Activated CD4-positive, alpha-beta T cell treated with anti-CD3 and anti-CD28 coated beads, Interleukin-2, amount 50 U/mL, for 4 hours (primary cell): Measurements from ENCODE around the gene NSUN3.
"Not testable (repeated sequence)": the region's sequence is repeated elsewhere in the genome, so short reads cannot be mapped to it uniquely, and the experiment has no call there.

ENCODE experiments used
- DNase-seq, 2 experiments: peaks; one replicate each; pipeline ENCODE4 v3.0.0-alpha.2; 2020

The NSUN3 gene

GRCh38 chr3:94069194-94069813, 6.4 kb downstream of the NSUN3 start:
- no peak for DNase-seq

- DNase-seq = no peak
These were observed 7.6 kb downstream of the NSUN3 start for GRCh38 chr3:94070341-94070911.

GRCh38 chr3:94071713-94072284, 8.9 kb downstream of the NSUN3 start:
- no peak for DNase-seq

- no peak for DNase-seq
These were observed 13.2 kb downstream of the NSUN3 start for GRCh38 chr3:94076055-94076454.

- not testable (repeated sequence) for DNase-seq
These were observed 17.7 kb downstream of the NSUN3 start for GRCh38 chr3:94080552-94080951.

- no peak for DNase-seq
These were observed 19.0 kb downstream of the NSUN3 start for GRCh38 chr3:94081884-94082283.

GRCh38 chr3:94082391-94082937, 19.6 kb downstream of the NSUN3 start:
- no peak for DNase-seq

- no peak for DNase-seq
These were observed 20.4 kb downstream of the NSUN3 start for GRCh38 chr3:94083261-94083660.

- no peak for DNase-seq
These were observed 26.3 kb downstream of the NSUN3 start for GRCh38 chr3:94089126-94089525.

GRCh38 chr3:94092086-94092485, 29.2 kb downstream of the NSUN3 start:
- DNase-seq = no peak

GRCh38 chr3:94093151-94093550, 30.3 kb downstream of the NSUN3 start:
- no peak for DNase-seq

GRCh38 chr3:94095111-94095510, 32.2 kb downstream of the NSUN3 start:
- no peak for DNase-seq

- DNase-seq = no peak
These were observed 35.6 kb downstream of the NSUN3 start for GRCh38 chr3:94098452-94098851.

- DNase-seq = no peak
These were observed 36.5 kb downstream of the NSUN3 start for GRCh38 chr3:94099311-94099710.

GRCh38 chr3:94101860-94102259, 39.0 kb downstream of the NSUN3 start:
- no peak for DNase-seq

- DNase-seq = no peak
These were observed 43.4 kb downstream of the NSUN3 start for GRCh38 chr3:94106268-94106667.

GRCh38 chr3:94110232-94110631, 47.4 kb downstream of the NSUN3 start:
- DNase-seq = not testable (repeated sequence)

GRCh38 chr3:94110854-94111253, 48.0 kb downstream of the NSUN3 start:
- DNase-seq = no peak

GRCh38 chr3:94114666-94115065, 51.8 kb downstream of the NSUN3 start:
- DNase-seq = no peak

GRCh38 chr3:94115482-94115881, 52.6 kb downstream of the NSUN3 start:
- no peak for DNase-seq

- no peak for DNase-seq
These were observed 54.9 kb downstream of the NSUN3 start for GRCh38 chr3:94117729-94118128.

- DNase-seq = no peak
These were observed 55.5 kb downstream of the NSUN3 start for GRCh38 chr3:94118390-94118789.

GRCh38 chr3:94121161-94121560, 58.3 kb downstream of the NSUN3 start:
- no peak for DNase-seq

GRCh38 chr3:94127115-94127514, 64.3 kb downstream of the NSUN3 start:
- DNase-seq = no peak
